Upper lobe of left lung (tissue), 4 donors: ENCODE data around the gene CNTN2.

ENCODE experiments used
- CTCF ChIP-seq, 6 experiments: fragments of 450-650 bp in 4 of 6; fragments of 200-600 bp in 2 of 6; sonication (generic) in 2 of 6; IDR thresholded peaks; one replicate each; pipeline ENCODE4 v1.5.1; 2016 to 2019; ENCODE audit warnings: antibody characterized with exemption in 6 of 6
- POLR2A ChIP-seq, 4 donors: fragments of 450-650 bp; IDR thresholded peaks; one replicate each; pipeline ENCODE4 v1.5.1; 2016 to 2017; ENCODE audit warnings: antibody characterized with exemption in 4 of 4, mild to moderate bottlenecking in 2 of 4

GRCh38 chr1:204994086-204994862, 48.7 kb upstream of the CNTN2 start:
- no peak for TF ChIP-seq CTCF (IDR thresholded peaks at IDR 0.05)
- no peak for TF ChIP-seq POLR2A (IDR thresholded peaks at IDR 0.05)
